Measurements from ENCODE around the gene DUSP14. TPM values are rescaled to one million over a fixed set of nuclear protein-coding genes. Genes with fewer than 3 reads are reported as not detected.
"Not testable (repeated sequence)": the region's sequence is repeated elsewhere in the genome, so short reads cannot be mapped to it uniquely, and the experiment has no call there.

Gene DUSP14
- total RNA-seq, 2 donors from 2014 or later = 17.0 to 22.8 TPM

GRCh38 chr17:37446027-37446426 is 43.7 kb upstream of the DUSP14 start:
- peaks cover 50% of the 10 kb centered on the region for H3K36me3 Mint-ChIP-seq (ENCODE audit: low read depth)
- peaks cover 6% of the 10 kb centered on the region for H3K9me3 Mint-ChIP-seq
- H3K27me3 ChIP-seq (ENCODE audit: control insufficient read depth, insufficient read depth, low read length, poor library complexity, severe bottlenecking) = no peaks in the 10 kb centered on the region
- H3K27me3 Mint-ChIP-seq (ENCODE audit: insufficient read depth) = no peaks in the 10 kb centered on the region
- H3K4me1 Mint-ChIP-seq = peaks cover 35% of the 10 kb centered on the region
- DNase-seq = no peak
- H3K27ac ChIP-seq (ENCODE audit: low read depth, low read length) = no peak overlapping the region
- H3K36me3 ChIP-seq (ENCODE audit: control insufficient read depth, insufficient read depth, low read length) = peaks cover 49% of the 10 kb centered on the region
- H3K27ac Mint-ChIP-seq = peak overlapping the region; percentile 20
- H3K9me3 ChIP-seq (ENCODE audit: control insufficient read depth, low read length) = peaks cover 8% of the 10 kb centered on the region
- no peak for TF ChIP-seq CTCF (conservative IDR thresholded peaks at IDR 0.05)
- peak overlapping the region; percentile 37 for H3K4me3 ChIP-seq (ENCODE audit: low read length)
- WGBS, 2 experiments (ENCODE audit: insufficient coverage in 1 of 2, insufficient read length in 1 of 2) = 40 to 43% methylated on average over 3 of the region's 4 CpGs
- H3K9ac ChIP-seq (ENCODE audit: extremely low read depth, low read length, poor library complexity, severe bottlenecking) = peak overlapping the region; percentile 33
- H3K4me3 Mint-ChIP-seq = no peak overlapping the region
- H3K4me1 ChIP-seq (ENCODE audit: control insufficient read depth, insufficient read depth, low read length) = peaks cover 3% of the 10 kb centered on the region

- Histone ChIP-seq H3K9me3 (ENCODE audit: control insufficient read depth, low read length) (no peaks in the 10 kb centered on the region), H3K4me3 (ENCODE audit: low read length) (no peak overlapping the region), H3K4me1 (ENCODE audit: control insufficient read depth, insufficient read depth, low read length) (peaks cover 3% of the 10 kb centered on the region), H3K27me3 (ENCODE audit: control insufficient read depth, insufficient read depth, low read length, poor library complexity, severe bottlenecking) (no peaks in the 10 kb centered on the region), H3K27ac (ENCODE audit: low read depth, low read length) (no peak overlapping the region), H3K9ac (ENCODE audit: extremely low read depth, low read length, poor library complexity, severe bottlenecking) (no peak overlapping the region), H3K36me3 (ENCODE audit: control insufficient read depth, insufficient read depth, low read length) (peaks cover 46% of the 10 kb centered on the region)
- no peaks in the 10 kb centered on the region for H3K9me3 Mint-ChIP-seq
- H3K4me3 Mint-ChIP-seq = no peak overlapping the region
- peak overlapping the region; percentile 80 for H3K27ac Mint-ChIP-seq
- no peak for DNase-seq
- H3K27me3 Mint-ChIP-seq (ENCODE audit: insufficient read depth) = no peaks in the 10 kb centered on the region
- peaks cover 35% of the 10 kb centered on the region for H3K4me1 Mint-ChIP-seq
- TF ChIP-seq CTCF (conservative IDR thresholded peaks at IDR 0.05) = no peak
- WGBS, 2 experiments (ENCODE audit: insufficient coverage in 1 of 2, insufficient read length in 1 of 2) = 86 to 89% methylated on average over 1 of the region's 1 CpG
- peaks cover 40% of the 10 kb centered on the region for H3K36me3 Mint-ChIP-seq (ENCODE audit: low read depth)
Measured at GRCh38 chr17:37447641-37448040, 42.0 kb upstream of the DUSP14 start.

GRCh38 chr17:37450112-37450511 is 39.6 kb upstream of the DUSP14 start:
- no peak overlapping the region for H3K9ac ChIP-seq (ENCODE audit: extremely low read depth, low read length, poor library complexity, severe bottlenecking)
- H3K27me3 ChIP-seq (ENCODE audit: control insufficient read depth, insufficient read depth, low read length, poor library complexity, severe bottlenecking) = no peaks in the 10 kb centered on the region
- no peak for TF ChIP-seq CTCF (conservative IDR thresholded peaks at IDR 0.05)
- DNase-seq = peak; percentile 55
- H3K4me3 ChIP-seq (ENCODE audit: low read length) = no peak overlapping the region
- no peaks in the 10 kb centered on the region for H3K9me3 ChIP-seq (ENCODE audit: control insufficient read depth, low read length)
- Mint-ChIP-seq H3K4me1 (peaks cover 35% of the 10 kb centered on the region), H3K9me3 (no peaks in the 10 kb centered on the region), H3K27me3 (ENCODE audit: insufficient read depth) (no peaks in the 10 kb centered on the region), H3K27ac (peak overlapping the region; percentile 85), H3K36me3 (ENCODE audit: low read depth) (peaks cover 32% of the 10 kb centered on the region), H3K4me3 (no peak overlapping the region)
- H3K4me1 ChIP-seq (ENCODE audit: control insufficient read depth, insufficient read depth, low read length) = peaks cover 3% of the 10 kb centered on the region
- WGBS, 2 experiments (ENCODE audit: insufficient coverage in 1 of 2, insufficient read length in 1 of 2) = 91 to 93% methylated on average over 5 to 6 of the region's 6 CpGs
- H3K27ac ChIP-seq (ENCODE audit: low read depth, low read length) = no peak overlapping the region
- H3K36me3 ChIP-seq (ENCODE audit: control insufficient read depth, insufficient read depth, low read length) = peaks cover 30% of the 10 kb centered on the region

- not testable (repeated sequence) for H3K4me3 ChIP-seq (ENCODE audit: low read length); H3K4me1 ChIP-seq (ENCODE audit: control insufficient read depth, insufficient read depth, low read length); H3K27me3 ChIP-seq (ENCODE audit: control insufficient read depth, insufficient read depth, low read length, poor library complexity, severe bottlenecking); DNase-seq; H3K4me1 Mint-ChIP-seq; H3K9ac ChIP-seq (ENCODE audit: extremely low read depth, low read length, poor library complexity, severe bottlenecking); H3K27ac Mint-ChIP-seq; H3K4me3 Mint-ChIP-seq; H3K9me3 Mint-ChIP-seq; H3K9me3 ChIP-seq (ENCODE audit: control insufficient read depth, low read length); H3K27me3 Mint-ChIP-seq (ENCODE audit: insufficient read depth); H3K27ac ChIP-seq (ENCODE audit: low read depth, low read length)
- WGBS, 2 experiments (ENCODE audit: insufficient coverage in 1 of 2, insufficient read length in 1 of 2) = 50% methylated on average over 2 of the region's 3 CpGs; no CpG with 5 or more reads in 1 of the 2 experiments
- H3K36me3 ChIP-seq (ENCODE audit: control insufficient read depth, insufficient read depth, low read length) = peaks cover 37% of the 10 kb centered on the region
- peaks cover 23% of the 10 kb centered on the region for H3K36me3 Mint-ChIP-seq (ENCODE audit: low read depth)
Measured at GRCh38 chr17:37457801-37458200, 31.9 kb upstream of the DUSP14 start.

All from endodermal cell (in vitro differentiated cells).